GM18909 (cell line): Measurements from ENCODE around the gene EPHA3.
"Not testable (repeated sequence)": the region's sequence is repeated elsewhere in the genome, so short reads cannot be mapped to it uniquely, and the experiment has no call there.

Experiments used
- ATAC-seq: cut with Tn5 transposase; IDR thresholded peaks from one replicate; pipeline ENCODE4 v1.9.1; 2021; ENCODE audit warnings: mild to moderate bottlenecking; ENCODE audit not compliant: unreplicated experiment, poor library complexity

Gene EPHA3

DNA sequence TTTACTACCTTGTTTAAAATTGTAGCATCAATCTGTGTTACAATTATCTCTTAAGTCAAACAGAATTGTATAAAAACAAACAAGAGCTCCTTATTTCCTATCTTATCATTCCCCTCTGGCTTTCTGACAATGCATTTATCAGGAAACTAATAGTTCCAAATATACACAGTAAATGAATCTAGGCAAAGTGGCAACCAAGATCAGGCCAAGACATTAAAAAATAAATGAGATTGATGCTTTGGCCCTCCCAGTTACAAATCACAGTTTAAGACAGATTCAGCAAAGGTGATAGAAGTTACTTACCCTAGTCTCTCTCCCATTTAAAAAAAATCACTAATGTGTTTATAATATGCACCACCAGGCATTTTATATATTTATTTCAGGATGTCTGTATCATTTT lies 236.7 kb downstream of the EPHA3 start:
- no peak for ATAC-seq

DNA sequence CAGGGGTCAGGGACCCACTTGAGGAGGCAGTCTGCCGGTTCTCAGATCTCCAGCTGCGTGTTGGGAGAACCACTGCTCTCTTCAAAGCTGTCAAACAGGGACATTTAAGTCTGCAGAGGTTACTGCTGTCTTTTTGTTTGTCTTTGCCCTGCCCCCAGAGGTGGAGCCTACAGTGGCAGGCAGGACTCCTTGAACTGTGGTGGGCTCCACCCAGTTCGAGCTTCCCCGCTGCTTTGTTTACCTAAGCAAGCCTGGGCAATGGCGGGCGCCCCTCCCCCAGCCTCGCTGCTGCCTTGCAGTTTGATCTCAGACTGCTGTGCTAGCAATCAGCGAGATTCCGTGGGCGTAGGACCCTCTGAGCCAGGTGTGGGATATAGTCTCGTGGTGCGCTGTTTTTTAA lies 243.5 kb downstream of the EPHA3 start:
- ATAC-seq, result not testable (repeated sequence)

DNA sequence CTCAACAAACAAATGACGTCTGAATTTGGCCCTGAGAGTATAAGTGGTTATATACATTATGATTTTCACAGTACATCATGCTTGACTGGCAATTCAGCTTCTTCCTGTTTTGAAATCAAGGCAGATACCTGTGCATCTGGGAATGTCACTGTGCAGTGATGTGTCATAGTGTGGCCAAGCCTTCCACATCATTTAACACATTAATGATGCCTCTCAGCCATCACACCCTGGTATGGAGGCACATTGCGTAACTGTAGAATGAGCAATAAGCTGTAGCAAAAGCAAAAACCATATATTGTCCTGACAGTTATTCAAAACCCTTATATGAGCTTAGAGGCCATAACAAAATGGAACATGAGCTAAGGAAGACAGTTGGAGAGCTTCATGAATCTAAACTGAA lies 246.0 kb downstream of the EPHA3 start:
- no peak for ATAC-seq

DNA sequence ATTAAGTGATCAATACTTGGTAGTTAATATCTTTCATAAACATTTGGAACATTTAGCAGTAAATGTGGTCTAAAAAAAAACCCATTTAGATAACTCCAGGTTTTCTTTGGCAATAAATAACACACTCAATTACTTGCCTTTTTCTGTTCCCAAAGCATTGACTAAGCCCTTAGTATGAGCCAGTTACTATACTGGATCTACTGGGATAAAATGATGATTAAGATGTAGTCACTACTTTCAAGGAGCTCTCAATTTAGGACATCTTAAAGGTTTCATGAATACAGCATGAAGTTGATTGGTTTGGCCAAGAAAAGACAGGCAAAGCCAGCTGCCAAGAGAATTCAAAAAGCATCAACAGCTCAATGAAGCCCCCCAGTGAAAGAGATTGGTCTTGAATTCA lies 250.9 kb downstream of the EPHA3 start:
- ATAC-seq, result no peak

DNA sequence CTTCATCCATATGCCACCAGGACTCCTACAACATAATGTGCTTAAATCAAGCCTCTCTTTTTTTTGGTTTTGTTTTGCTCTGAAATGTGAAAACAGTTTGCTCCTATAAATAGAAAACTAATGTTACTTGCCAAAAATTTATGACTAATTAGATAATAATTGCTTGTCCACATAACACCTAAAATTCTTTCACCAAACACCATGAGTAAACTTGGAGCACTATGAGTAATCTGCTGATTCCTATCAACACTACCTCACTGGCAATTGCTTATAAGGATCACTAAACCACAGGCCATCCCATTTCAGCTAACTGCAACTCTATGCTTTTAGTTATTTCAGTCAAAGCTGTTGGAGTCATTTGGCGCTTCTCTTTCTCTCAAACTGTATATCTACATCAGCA lies 252.7 kb downstream of the EPHA3 start:
- ATAC-seq, result no peak

DNA sequence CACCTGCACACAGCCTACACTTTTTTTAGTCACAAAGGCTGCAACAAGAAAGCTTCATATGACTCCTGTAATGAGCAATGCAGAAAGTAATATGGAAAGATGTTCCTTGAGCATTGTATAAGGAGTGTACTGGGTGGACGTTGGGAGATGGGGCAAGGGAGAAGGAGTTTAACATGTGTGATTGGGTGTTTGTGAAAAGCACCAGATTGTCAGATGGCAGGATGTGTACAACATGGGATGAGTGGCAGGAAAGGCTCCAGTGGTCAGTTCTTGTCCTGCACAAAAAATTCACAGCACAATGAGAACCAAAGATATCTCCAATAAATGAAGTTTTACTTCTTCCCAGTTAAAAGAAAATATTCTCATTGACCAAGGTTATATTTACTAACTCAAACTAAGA lies 255.1 kb downstream of the EPHA3 start:
- ATAC-seq, result no peak

DNA sequence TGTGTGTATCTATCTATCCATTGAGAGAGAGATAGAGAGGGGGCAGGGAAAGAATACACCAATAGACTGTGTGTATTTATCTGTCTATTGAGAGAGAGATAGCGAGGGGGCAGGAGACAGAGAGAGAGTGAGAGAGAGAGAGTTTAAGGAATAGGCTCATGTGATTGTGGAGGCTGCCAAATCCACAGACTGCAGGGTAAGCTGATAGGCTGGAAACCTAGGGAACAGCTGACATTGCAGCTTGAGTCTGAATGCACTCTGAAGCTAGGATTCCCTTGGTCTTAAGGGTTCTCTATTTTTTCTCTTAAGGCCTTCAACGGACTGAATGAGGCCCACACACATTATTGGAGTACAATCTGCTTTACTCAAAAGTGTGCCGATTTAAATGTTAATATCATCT lies 255.8 kb downstream of the EPHA3 start:
- no peak for ATAC-seq

DNA sequence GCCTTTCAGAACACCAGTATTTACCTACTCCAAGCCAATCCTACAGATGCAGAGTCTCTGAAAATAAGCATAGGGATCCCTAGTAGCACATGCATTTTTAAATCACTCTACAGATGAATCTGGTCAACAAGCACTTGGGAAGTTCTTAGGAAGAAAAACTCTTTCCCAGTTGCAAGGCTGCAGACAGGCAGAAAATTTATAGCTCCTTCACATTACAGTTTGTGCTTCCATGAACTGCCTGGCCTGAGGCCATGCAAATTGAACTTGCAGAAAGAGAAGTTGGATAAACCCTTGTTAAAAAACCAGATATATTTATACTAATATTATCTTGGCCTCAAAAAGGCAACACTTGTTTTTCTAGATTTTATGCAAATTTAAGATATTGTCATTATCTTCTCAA lies 256.9 kb downstream of the EPHA3 start:
- no peak for ATAC-seq

DNA sequence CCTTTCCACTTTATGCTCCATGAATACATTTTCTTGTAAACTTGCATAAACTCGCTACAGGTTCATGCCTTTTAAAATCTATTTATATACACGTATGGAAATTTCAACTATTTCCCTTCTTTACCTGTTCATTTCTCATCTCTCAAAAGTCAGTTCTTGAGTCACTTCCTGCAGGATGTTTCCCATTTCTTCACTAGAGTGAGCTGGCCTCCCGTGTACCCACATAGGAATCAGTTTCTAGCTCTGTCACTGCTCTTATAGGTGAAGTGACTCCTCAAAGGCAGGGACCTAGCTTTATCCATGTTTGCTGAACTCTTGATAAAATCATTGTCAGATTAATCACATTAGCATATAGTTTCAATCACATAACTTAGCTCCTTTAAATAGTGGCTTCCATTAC lies 259.7 kb downstream of the EPHA3 start:
- ATAC-seq, result no peak

DNA sequence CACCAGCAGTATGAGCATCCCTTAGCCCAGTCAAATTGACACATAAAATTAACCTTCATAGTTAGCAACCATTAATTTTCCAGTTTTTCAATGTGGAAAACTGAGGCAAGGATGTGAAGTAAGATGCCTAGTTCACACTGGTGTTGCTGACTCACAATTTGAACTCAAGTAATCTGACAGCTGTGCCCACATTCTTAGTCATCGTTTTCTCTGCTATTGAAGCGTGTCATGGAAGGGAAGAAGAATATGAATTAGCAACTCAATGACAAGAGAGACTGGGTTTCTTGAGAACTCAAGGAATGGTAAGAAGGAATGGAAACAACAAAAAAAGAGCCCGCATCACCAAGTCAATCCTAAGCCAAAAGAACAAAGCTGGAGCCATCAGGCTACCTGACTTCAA lies 261.4 kb downstream of the EPHA3 start:
- no peak for ATAC-seq

DNA sequence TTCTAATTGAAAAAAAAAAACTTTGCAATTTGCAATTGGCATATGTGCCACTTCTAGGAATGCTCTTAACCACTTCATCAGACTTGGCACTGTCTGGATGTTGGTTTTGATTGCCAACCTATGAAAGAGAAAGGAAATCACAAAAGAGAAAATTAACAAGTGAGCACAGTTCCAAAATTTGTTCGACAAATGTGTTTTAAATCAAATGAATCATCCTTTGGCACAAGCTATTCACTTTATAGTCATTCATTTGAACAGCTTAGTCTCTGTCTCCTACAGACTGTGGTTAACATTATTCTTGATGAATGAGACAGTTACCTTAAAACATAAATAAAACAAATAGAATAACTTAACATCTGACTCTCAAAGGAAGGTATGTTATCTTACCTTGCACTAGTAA lies 265.0 kb downstream of the EPHA3 start:
- ATAC-seq, result no peak

DNA sequence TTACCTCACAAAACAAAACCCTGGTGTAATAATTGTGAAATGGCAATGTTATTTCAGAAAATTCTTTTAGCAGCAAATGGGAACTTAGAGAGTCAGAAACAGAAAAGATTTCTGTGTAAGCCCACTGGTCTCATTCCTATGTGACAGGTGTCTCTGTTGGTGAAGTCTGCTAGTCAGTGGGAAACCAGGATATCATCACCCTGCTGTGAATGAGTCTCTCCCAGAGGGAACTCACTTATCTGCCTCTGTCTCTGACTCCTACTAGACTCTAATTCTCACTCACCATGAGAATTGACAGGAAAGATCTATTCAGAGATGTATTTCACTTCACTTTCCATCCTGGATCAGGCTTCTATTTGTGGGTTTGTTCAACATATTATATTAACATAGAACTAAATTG lies 266.0 kb downstream of the EPHA3 start:
- no peak for ATAC-seq

DNA sequence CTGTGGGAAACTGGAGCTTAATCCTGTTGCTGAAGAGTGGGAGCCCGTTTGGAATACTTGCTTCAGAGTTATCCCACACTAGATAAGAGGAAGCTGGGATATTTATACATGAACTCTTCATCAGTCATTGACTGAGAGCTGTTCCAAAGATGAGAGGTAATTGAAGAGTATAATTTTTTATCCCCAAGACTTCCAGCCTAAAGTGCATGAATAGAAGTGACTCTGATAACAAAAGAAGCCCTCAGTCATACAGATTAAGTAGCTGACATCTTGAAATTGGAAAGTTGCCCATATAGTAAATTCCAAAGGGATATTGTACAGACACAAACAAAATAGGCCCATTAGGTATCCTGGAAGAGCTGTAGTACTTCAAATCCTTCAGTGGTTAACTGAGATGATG lies 268.0 kb downstream of the EPHA3 start:
- ATAC-seq, result no peak

DNA sequence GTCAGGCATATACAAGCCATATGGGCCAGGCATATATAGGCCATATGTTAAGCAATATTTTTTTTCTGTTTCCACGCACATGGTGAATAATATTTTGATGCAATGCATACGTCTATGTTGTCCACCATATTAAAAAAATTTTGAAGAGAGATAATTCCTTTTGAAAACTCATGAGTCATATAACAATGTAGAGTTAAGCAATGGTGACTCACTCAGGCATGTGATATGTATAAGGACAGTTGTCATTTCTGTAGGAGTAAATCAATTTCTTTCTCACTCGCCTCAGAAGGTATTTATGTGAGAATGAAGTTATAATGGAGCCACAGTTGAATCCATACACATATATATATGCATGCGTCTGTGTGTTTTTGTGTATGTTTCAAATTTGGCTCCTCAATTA lies 272.6 kb downstream of the EPHA3 start:
- ATAC-seq, result no peak

DNA sequence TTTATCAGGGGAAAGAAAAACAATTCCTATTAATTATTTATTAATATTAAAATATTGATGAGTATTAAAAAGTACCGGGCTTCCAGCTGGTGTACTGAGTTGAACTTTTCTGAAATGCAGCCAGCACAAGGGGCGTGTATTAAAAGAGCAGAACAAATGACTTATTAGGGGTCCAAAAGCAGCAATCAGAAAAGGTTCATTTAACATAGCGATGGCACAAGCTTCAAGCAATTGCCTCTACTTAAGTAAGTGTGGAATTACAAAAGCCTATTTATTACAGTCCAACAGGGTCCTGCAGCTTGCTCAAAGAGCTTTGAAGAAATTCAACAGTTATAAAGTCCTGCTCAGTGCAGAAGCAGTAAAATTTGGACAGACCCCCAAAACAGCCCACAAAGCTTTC lies 285.6 kb downstream of the EPHA3 start:
- no peak for ATAC-seq

DNA sequence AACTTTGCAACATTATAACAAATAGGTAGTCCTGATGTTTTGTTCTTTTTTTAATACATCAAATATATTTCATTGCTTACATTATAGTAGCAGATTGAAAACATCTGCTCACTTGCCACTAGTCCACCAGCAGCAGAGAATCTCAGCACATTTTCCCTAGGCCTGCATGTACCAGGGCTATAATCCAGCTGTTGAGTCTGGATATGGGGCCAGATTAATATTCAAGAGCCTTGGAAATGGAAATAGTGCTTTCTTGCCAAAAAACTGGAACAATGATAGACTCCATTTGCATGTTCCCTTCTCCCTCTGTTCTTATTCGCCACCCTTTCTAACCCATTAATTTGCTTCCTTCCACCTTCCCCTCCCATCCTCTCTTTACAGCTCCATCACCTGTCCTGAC lies 288.0 kb downstream of the EPHA3 start:
- ATAC-seq, result no peak

DNA sequence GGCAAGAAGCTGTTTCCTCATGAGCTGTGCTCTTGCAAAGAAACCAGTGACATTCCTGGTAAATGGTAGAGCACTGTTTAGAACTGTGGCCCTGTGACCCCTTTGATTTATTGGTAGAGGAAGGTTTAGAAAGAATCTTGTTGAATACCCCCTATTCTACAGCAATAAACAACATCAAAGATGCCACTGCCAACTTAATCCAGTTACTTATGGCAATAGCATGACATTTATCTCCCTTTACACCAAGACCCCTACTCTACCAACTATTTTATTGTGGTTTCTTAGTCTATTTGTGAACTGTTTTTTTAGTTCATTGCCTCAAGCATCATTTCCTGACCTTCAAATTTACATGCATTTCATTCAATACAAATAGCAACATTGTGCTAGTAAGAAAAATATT lies 288.6 kb downstream of the EPHA3 start:
- ATAC-seq, result no peak

DNA sequence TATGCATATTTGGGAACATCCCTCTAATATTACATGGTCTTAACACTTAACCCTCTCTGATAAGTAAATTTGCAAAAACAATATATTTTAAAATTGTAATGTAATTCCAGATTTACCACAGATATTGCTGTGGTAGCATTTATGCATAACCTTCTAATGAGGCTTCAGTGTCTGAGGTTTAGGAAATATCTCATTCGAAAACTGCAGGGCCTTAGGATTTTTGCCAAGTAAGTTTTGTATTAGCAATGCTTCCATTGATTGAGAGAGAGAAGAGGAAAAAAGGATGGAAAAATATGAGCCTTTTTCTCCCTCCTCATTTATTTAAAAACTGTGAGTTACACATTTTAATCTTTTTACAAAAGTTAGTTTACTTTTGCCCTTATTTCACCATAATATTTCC lies 294.6 kb downstream of the EPHA3 start:
- ATAC-seq, result no peak

DNA sequence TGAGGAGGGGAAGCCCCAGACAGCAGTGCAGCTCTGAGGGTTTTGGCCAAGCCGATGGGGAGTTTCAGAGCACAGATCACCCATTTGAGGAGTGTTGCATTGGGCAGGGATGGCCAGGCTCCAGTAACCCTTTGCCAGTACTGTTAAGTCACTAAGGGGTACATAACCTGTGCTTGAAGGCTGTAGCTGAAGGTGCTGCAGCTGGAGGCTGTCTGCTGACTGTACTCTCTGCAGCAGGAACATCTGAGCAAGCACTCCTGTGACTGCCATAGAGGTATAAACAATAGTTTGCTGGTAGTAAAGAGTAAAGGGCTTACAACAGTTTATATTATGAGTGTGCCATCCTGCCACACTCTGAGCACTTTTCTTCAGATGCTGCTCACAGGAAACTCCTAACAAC lies 297.8 kb downstream of the EPHA3 start:
- ATAC-seq, result no peak

DNA sequence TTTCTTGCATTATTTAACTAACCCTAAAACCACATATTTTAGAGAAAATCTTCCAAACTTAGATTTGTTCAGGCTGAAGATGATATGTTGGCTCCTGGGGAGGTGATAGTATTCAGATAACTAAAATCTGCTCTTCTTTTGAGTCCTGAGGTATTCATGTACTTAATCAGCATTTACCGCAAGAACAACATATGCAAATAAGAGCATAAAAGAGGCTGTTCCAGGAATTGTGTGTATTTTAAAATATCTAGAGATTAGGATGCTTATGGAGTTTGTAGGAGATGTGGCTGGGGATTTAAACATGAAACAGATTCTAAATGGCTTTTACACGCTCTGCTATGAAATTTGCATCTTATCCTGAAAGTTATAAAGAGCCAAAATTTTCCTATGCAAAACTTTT lies 298.2 kb downstream of the EPHA3 start:
- no peak for ATAC-seq

DNA sequence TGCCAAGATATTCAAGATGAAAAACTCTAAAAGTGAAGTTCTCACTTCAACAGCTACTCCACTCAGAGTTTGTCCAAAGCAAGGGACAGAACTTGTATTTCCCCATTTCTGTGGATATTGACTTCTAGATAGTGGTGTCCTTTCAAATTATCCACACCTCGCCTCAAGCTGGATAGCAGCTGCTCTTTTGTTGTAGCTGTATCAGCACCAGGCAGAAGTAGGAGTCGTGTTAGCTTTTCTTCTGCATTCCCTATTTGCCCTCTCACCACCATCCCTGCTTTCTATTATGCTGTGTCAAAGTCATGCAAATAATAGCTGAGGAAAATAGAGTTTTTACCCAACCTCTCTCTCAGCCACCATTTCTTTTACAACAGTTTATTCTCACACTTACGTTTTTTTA lies 303.8 kb downstream of the EPHA3 start:
- no peak for ATAC-seq

DNA sequence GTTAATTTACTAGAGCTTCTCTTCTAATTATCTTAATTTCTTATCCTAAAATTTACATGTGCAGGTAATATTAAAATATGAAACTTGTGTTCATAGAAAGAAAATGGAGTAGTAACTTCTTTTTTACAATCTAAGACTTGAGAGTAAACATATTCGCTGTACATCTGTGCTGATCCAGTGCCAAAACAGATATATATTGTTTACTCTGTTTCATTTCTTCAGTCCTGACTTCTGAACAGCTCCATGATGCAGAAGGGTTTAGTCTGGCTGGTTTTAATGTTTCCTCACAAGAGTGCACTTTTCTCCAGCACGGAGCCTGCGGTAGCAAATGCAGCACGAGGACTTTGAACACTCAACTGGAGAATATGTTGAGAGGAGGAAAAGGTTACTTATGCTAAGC lies 306.8 kb downstream of the EPHA3 start:
- no peak for ATAC-seq

DNA sequence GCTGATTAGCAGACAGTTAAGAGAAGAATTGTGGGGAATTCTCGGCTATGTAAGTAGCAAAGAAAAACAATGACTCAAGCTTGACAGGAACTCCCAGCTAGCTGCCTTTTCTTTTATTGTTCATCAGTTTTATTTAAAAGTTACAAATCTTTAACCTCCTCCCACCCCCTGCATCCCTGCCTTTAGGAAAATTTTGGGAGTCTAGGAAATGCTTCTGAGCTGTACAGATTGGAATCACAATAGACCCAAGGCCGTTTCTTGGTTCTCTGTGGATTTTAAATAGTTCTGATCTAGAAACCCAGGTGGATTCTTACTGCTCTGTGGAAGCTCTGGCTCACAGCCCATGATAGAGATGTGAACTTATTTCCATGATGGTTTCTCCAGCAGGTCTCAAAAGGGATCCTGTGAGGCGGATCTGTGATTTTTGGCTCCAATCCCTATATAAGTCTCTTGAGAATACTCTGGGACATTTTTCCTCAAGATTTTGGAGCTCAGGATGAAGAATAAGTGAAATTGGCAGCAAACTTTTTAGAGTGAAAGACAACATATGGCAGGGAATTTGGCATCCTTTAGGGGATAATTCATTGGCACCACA lies 312.3 kb downstream of the EPHA3 start:
- ATAC-seq, result no peak
